GM10266 (cell line): ENCODE measurements around the gene B3GALT6.

Experiments
- DNase-seq: peaks from one replicate; pipeline ENCODE4 v3.0.0; 2012; ENCODE audit errors: extremely low spot score
- TF ChIP-seq, protein P1 (sequence below): IDR thresholded peaks from 2 replicates; pipeline ENCODE4 v1.5.1; 2012; ENCODE audit warnings: mild to moderate bottlenecking, low read depth; ENCODE audit not compliant: control insufficient read depth, insufficient read depth; ENCODE audit errors: missing control alignments

B3GALT6 gene

GRCh38 chr1:1198423-1199140 lies 33.5 kb upstream of the B3GALT6 start:
- TF ChIP-seq, protein P1, sequence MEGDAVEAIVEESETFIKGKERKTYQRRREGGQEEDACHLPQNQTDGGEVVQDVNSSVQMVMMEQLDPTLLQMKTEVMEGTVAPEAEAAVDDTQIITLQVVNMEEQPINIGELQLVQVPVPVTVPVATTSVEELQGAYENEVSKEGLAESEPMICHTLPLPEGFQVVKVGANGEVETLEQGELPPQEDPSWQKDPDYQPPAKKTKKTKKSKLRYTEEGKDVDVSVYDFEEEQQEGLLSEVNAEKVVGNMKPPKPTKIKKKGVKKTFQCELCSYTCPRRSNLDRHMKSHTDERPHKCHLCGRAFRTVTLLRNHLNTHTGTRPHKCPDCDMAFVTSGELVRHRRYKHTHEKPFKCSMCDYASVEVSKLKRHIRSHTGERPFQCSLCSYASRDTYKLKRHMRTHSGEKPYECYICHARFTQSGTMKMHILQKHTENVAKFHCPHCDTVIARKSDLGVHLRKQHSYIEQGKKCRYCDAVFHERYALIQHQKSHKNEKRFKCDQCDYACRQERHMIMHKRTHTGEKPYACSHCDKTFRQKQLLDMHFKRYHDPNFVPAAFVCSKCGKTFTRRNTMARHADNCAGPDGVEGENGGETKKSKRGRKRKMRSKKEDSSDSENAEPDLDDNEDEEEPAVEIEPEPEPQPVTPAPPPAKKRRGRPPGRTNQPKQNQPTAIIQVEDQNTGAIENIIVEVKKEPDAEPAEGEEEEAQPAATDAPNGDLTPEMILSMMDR = no peak
- DNase-seq = no peak

- TF ChIP-seq, protein P1 = no peak
- DNase-seq = no peak
Measured at GRCh38 chr1:1199141-1199960, 32.7 kb upstream of the B3GALT6 start.

DNA sequence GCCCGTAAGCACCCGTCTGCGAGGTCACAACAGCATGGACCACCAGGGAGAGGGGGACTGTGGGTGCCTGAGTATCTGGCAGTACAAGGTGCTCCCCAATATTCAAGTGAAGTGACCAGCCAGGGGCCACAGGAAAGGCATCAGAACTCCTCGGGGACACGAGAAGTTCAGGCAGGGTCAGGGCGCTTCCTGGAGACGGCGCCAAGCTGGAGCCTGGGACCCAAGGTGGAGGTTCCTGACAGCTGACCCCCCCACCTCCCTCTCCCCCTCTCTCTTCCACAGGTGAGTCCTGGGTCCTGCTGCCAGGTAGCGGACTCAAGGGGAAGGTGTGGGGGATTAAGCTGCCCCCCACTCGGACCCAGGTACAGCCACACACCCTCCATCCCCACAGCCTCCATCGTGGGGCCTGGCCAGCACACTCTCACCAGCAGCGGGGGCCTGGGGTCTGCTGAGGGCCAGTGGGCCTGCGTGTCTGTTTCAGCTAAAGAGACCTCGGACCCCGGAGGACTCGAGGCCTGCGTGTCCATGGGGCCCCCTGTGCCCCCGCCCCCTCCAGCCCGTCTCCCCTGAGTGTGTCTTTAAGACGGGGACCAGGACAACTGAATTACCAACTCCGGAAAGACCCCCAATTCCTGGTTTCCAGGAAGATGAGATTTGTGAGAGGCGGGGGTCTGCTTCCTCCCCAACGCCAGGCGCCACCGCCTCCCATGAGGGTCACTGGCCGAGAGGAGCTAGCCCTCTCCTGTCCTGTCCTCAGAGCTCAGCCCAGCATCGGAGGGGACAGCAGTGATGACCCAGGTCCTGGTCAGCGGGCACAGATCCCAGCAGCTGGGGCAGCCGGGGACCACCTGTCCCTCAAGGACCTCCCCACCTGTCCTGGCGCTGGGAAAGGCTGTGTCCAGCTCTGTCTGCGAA lies 31.8 kb upstream of the B3GALT6 start:
- DNase-seq = no peak

GRCh38 chr1:1200876-1201810 lies 30.9 kb upstream of the B3GALT6 start:
- peak; percentile 94 for DNase-seq
- TF ChIP-seq, protein P1 = no peak

More for the DNA sequence above, 31.8 kb upstream of the B3GALT6 start:
- TF ChIP-seq, protein P1 = no peak

GRCh38 chr1:1202831-1203560 lies 29.0 kb upstream of the B3GALT6 start:
- no peak for DNase-seq
- TF ChIP-seq, protein P1 = no peak
